Adrenal gland (tissue), 12 donors: Measurements from ENCODE around the gene TGFBR3. TPM values are rescaled to one million over a fixed set of nuclear protein-coding genes. Genes with fewer than 3 reads are reported as not detected.

ENCODE experiments used
- DNase-seq, 7 donors: peaks; one replicate each; pipeline ENCODE4 v3.0.0-alpha.2; 2019 to 2020
- H3K27ac ChIP-seq, 5 donors: fragments of 200-600 bp; sonication (generic) in 4 of 5; 1 replicate in 3 of 5; 2 replicates in 2 of 5; pipeline versions ENCODE4 v1.5.1 to v1.8.0; 2016 to 2020; ENCODE audit warnings: mild to moderate bottlenecking in 1 of 5
- H3K27me3 ChIP-seq: fragments of 200-600 bp; 2 replicates; pipeline ENCODE4 v1.8.0; 2021
- H3K36me3 ChIP-seq, 2 donors: fragments of 200-600 bp; replicated peaks in 1 of 2; 1 replicate in 1 of 2; 2 replicates in 1 of 2; pipeline versions ENCODE4 v1.5.1 to v1.8.0; 2018 to 2022
- H3K4me1 ChIP-seq, 2 donors: fragments of 200-600 bp; replicated peaks in 1 of 2; 1 replicate in 1 of 2; 2 replicates in 1 of 2; pipeline versions ENCODE4 v1.5.1 to v1.8.0; 2018 to 2021
- H3K4me3 ChIP-seq, 4 donors: fragments of 200-600 bp; sonication (generic) in 3 of 4; one replicate each; pipeline ENCODE4 v1.5.1; 2016 to 2018
- H3K9me3 ChIP-seq, 3 donors: fragments of 200-600 bp; sonication (generic) in 1 of 3; replicated peaks in 1 of 3; 1 replicate in 2 of 3; 2 replicates in 1 of 3; pipeline versions ENCODE4 v1.5.1 to v1.8.0; 2016 to 2021
- POLR2A ChIP-seq, 2 donors: fragments of 450-650 bp; IDR thresholded peaks; one replicate each; pipeline ENCODE4 v1.6.1; 2017; ENCODE audit warnings: antibody characterized with exemption in 2 of 2, mild to moderate bottlenecking in 2 of 2, moderate library complexity in 1 of 2
- WGBS, 4 donors: extraction: QIAGEN DNeasy Blood & Tissue Kit in 2 of 4; methylation state at CpG; one replicate each; pipeline versions ENCODE4 v1.1.5 to v1.1.7; 2013 to 2017; 5-methylcytosine and 5-hydroxymethylcytosine counted together
- intact Hi-C, 2 donors: fragments of 100-400 bp; cut with DNase I; formaldehyde crosslinking; loops; one replicate each; pipeline versions ENCODE4 v1.14.1 to v1.15.0; 2022 to 2023
- polyA plus RNA-seq, 3 donors: library from polyadenylated mRNA; stranded (reverse); fragments of 200-250 nt in 2 of 3; fragments of 350-450 nt in 1 of 3; fragmentation: Illumina TruSeq in 1 of 3; extraction: RNeasy Lipid Tissue Mini Kit (QIAGEN cat#74804) in 1 of 3; gene quantifications; one replicate each; pipeline ENCODE4 v1.2.3, GENCODE V29; 2013 to 2014
- total RNA-seq, 9 donors: library from RNA; depleted of rRNA in 4 of 9; stranded (reverse); fragments of >200 nt in 4 of 9; fragments of 120-200 nt in 1 of 9; fragmentation: NEBNext Ultra II Directional in 1 of 9; extraction: Animal tissue kit (Norgen Biotek cat#: 25700) in 1 of 9; gene quantifications; one replicate each; pipeline versions ENCODE4 v1.1.0 to v1.2.4, GENCODE V29; 2013 to 2023
- TF ChIP-seq, protein P1 (sequence below), 6 experiments: fragments of 450-650 bp in 4 of 6; fragments of 200-600 bp in 2 of 6; sonication (generic) in 1 of 6; IDR thresholded peaks; 1 replicate in 5 of 6; 2 replicates in 1 of 6; pipeline versions ENCODE4 v1.5.1 to v1.8.0; 2016 to 2021; ENCODE audit warnings: antibody characterized with exemption in 6 of 6, mild to moderate bottlenecking in 2 of 6, moderate library complexity in 1 of 6
- donor health status: healthy with polysubstance abuse.
- donor health status: Bipolar disorder and iron deficiency.
- donor health status: DM: yes; HTN: yes; CAD: no.
- donor health status: DM: no; HTN: no; CAD: no.
- donor health status: DM: no; HTN: no; CAD: no.
- donor health status: DM: yes; HTN: yes; CAD: no.

TGFBR3 gene
- total and polyA plus RNA-seq, 12 donors: 13.9 to 340 (median 148) TPM

DNA sequence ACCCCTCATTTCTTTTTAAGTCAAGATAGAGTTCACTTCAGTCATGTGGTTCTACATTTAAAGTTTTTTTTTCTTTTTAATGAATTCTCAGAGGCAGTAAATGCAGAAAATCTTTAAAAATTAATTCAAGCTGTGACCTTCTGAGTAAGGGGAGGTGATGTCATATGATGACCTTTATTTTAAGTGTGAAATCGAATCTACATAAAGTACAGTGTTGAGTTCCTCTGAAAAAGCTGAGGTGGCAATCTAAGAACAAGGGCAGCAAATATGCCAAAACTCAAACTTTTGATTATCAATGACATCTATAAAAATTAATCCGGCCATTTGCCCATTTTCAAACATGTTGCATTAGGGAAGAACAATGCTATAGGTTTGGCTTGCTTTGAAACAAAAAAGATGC lies 211.8 kb downstream of the TGFBR3 start:
- intact Hi-C loops: no loop called here
- Histone ChIP-seq H3K4me1 (peaks cover 0 to 7% of the 10 kb centered on the region in 2 donors), H3K36me3 (no peaks in the 10 kb centered on the region), H3K27ac (peak overlapping the region in 2 of 5 donors; percentile 7 to 21), H3K9me3 (no peaks in the 10 kb centered on the region), H3K4me3 (no peak overlapping the region), H3K27me3 (no peaks in the 10 kb centered on the region)
- TF ChIP-seq, protein P1, sequence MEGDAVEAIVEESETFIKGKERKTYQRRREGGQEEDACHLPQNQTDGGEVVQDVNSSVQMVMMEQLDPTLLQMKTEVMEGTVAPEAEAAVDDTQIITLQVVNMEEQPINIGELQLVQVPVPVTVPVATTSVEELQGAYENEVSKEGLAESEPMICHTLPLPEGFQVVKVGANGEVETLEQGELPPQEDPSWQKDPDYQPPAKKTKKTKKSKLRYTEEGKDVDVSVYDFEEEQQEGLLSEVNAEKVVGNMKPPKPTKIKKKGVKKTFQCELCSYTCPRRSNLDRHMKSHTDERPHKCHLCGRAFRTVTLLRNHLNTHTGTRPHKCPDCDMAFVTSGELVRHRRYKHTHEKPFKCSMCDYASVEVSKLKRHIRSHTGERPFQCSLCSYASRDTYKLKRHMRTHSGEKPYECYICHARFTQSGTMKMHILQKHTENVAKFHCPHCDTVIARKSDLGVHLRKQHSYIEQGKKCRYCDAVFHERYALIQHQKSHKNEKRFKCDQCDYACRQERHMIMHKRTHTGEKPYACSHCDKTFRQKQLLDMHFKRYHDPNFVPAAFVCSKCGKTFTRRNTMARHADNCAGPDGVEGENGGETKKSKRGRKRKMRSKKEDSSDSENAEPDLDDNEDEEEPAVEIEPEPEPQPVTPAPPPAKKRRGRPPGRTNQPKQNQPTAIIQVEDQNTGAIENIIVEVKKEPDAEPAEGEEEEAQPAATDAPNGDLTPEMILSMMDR (IDR thresholded peaks at IDR 0.05): no peak
- TF ChIP-seq POLR2A (IDR thresholded peaks at IDR 0.05): no peak
- DNase-seq: no peak
- WGBS, 4 donors: 54 to 64% (median 59%) methylated on average over 2 of the region's 2 CpGs

DNA sequence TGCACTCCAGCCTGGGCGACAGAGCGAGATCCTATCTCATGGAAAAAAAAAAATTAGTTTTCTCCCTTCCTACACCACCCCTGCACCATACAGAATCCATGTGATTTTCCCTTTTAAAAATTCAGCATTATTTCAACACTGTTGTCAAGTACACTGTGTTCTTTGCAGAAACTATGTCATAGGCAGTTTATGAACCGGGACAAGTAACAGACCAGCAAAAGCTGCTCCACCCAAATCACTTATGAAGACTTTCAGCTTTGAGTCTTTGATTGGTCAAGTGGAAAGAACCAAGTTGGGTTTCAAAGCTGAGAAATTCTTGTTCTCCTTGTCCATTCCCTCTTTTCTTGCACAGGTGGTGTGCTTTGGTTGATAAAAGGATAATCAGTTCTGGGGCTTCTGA lies 212.3 kb downstream of the TGFBR3 start:
- no peak overlapping the region for H3K4me3 ChIP-seq
- DNase-seq: no peak
- H3K9me3 ChIP-seq: no peaks in the 10 kb centered on the region
- peaks cover 0 to 7% of the 10 kb centered on the region in 2 donors for H3K4me1 ChIP-seq
- no peak overlapping the region for H3K27ac ChIP-seq
- intact Hi-C loops: no loop called here
- H3K36me3 ChIP-seq: no peaks in the 10 kb centered on the region
- H3K27me3 ChIP-seq: no peaks in the 10 kb centered on the region
- 47 to 75% (median 67%) methylated on average over 3 of the region's 3 CpGs for WGBS, 4 donors
- TF ChIP-seq POLR2A (IDR thresholded peaks at IDR 0.05): no peak
- TF ChIP-seq, protein P1 (IDR thresholded peaks at IDR 0.05): no peak

DNA sequence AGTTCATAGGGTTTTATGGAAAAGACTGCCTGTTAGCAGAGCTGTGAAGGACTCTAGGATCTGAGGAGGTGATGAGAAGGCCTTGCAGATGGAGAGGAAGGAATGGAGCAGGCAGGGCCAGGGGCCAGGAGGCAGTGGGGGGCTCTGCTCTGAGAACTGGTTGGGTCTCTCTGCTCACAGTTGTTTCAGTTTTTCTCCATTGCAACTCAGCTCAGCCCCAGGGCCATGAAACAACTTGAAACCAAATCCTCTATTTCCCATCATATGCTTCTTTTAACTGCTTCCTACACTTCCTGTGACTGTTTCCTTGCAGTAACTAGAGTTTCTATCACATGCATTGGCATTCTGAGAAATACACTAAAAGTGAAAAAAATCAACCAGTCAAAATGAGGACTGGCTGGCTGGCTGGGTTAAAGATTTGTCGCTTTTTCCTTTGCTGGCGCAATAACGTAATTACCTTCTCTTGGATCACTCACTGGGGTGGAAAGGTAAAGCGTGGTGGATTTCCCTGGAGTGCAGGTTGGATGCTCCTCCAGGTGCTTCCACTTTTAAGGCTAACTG lies 213.3 kb downstream of the TGFBR3 start:
- 78 to 98% (median 93%) methylated on average over 4 of the region's 4 CpGs for WGBS, 4 donors
- H3K4me1 ChIP-seq: peaks cover 0 to 7% of the 10 kb centered on the region in 2 donors
- H3K36me3 ChIP-seq: no peaks in the 10 kb centered on the region
- DNase-seq: no peak
- no peak overlapping the region for H3K27ac ChIP-seq
- TF ChIP-seq, protein P1 (IDR thresholded peaks at IDR 0.05): no peak
- TF ChIP-seq POLR2A (IDR thresholded peaks at IDR 0.05): no peak
- H3K4me3 ChIP-seq: no peak overlapping the region
- H3K27me3 ChIP-seq: no peaks in the 10 kb centered on the region
- intact Hi-C loops: no loop called here
- H3K9me3 ChIP-seq: no peaks in the 10 kb centered on the region

DNA sequence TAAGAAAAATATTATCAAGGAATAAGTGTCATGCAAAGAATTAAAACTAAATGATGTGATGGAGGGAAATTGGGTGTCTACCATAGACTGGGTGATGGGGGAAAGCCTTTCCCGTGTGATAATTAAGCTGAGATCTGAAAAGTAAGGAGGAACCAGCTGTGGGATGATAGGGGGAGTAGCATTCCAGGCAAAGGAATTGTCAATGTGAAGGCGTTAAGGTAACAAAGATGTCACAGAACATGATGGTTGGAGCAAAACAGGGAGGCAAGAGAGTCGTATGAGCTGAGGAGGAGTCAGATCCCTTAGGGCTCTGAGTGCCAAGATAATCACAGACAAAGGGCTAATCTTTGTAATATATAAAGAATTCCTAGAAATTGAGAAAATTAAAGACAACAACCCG lies 215.2 kb downstream of the TGFBR3 start:
- intact Hi-C loops: no loop called here
- Histone ChIP-seq H3K4me3 (no peak overlapping the region), H3K36me3 (no peaks in the 10 kb centered on the region), H3K27ac (no peak overlapping the region), H3K27me3 (no peaks in the 10 kb centered on the region), H3K4me1 (peaks cover 0 to 7% of the 10 kb centered on the region in 2 donors), H3K9me3 (no peaks in the 10 kb centered on the region)
- WGBS, 4 donors: 85 to 90% (median 85%) methylated on average over 4 of the region's 4 CpGs
- no peak for DNase-seq
- TF ChIP-seq POLR2A (IDR thresholded peaks at IDR 0.05): no peak
- TF ChIP-seq, protein P1 (IDR thresholded peaks at IDR 0.05): no peak
